GM03348 (cell line): ENCODE data around the gene ZBTB16.

Source experiments
- DNase-seq: peaks from one replicate; pipeline ENCODE4 v3.0.0; 2012; ENCODE audit warnings: low spot score

Gene ZBTB16

GRCh38 chr11:114131461-114131864, 72.0 kb downstream of the ZBTB16 start:
- no peak for DNase-seq

- DNase-seq, result no peak
Measured at GRCh38 chr11:114132417-114132816, 72.9 kb downstream of the ZBTB16 start.

- DNase-seq, result peak; percentile 83
Measured at GRCh38 chr11:114132944-114133394, 73.5 kb downstream of the ZBTB16 start.

GRCh38 chr11:114133548-114134329, 74.2 kb downstream of the ZBTB16 start:
- no peak for DNase-seq

- DNase-seq, result peak; percentile 84
Measured at GRCh38 chr11:114134870-114135269, 75.4 kb downstream of the ZBTB16 start.

- DNase-seq, result peak; percentile 22
Measured at GRCh38 chr11:114135737-114136151, 76.2 kb downstream of the ZBTB16 start.

- DNase-seq, result no peak
Measured at GRCh38 chr11:114136686-114137640, 77.5 kb downstream of the ZBTB16 start.

- DNase-seq, result no peak
Measured at GRCh38 chr11:114137838-114138237, 78.3 kb downstream of the ZBTB16 start.

GRCh38 chr11:114138411-114138810, 78.9 kb downstream of the ZBTB16 start:
- DNase-seq, result no peak

GRCh38 chr11:114140826-114141225, 81.3 kb downstream of the ZBTB16 start:
- DNase-seq, result no peak

- DNase-seq, result no peak
Measured at GRCh38 chr11:114141863-114142580, 82.5 kb downstream of the ZBTB16 start.

- DNase-seq, result no peak
Measured at GRCh38 chr11:114142707-114143106, 83.2 kb downstream of the ZBTB16 start.

GRCh38 chr11:114145166-114145775, 85.8 kb downstream of the ZBTB16 start:
- no peak for DNase-seq

GRCh38 chr11:114147375-114148012, 88.0 kb downstream of the ZBTB16 start:
- DNase-seq, result no peak

GRCh38 chr11:114148013-114148382, 88.5 kb downstream of the ZBTB16 start:
- DNase-seq, result no peak

- DNase-seq, result no peak
Measured at GRCh38 chr11:114149689-114150407, 90.3 kb downstream of the ZBTB16 start.

- no peak for DNase-seq
Measured at GRCh38 chr11:114150671-114151070, 91.2 kb downstream of the ZBTB16 start.

GRCh38 chr11:114151631-114152030, 92.1 kb downstream of the ZBTB16 start:
- DNase-seq, result no peak

GRCh38 chr11:114152162-114152561, 92.7 kb downstream of the ZBTB16 start:
- no peak for DNase-seq

- DNase-seq, result no peak
Measured at GRCh38 chr11:114152785-114153184, 93.3 kb downstream of the ZBTB16 start.

- DNase-seq, result no peak
Measured at GRCh38 chr11:114153224-114153623, 93.7 kb downstream of the ZBTB16 start.
